ENCODE results near the gene ZFPM1. TPM values are rescaled to one million over a fixed set of nuclear protein-coding genes. Genes with fewer than 3 reads are reported as not detected.
A peak's percentile ranks its signal among the peaks of the same experiment; 100 is the strongest.

Gene ZFPM1
- polyA plus RNA-seq, 1 experiment, result 0.20 TPM

- no peak for DNase-seq (ENCODE audit: low read depth, low spot score)
- ChIA-PET CTCF (no interaction called here), POLR2A (no interaction called here)
- no peak overlapping the region for H3K4me3 ChIP-seq (ENCODE audit: low read depth, low read length)
- TF ChIP-seq CTCF (IDR thresholded peaks at IDR 0.05; ENCODE audit: low read depth, low read length), result no peak
- no peaks in the 10 kb centered on the region; the same call in 1 of the 2 replicates for H3K9me3 ChIP-seq (ENCODE audit: control insufficient read depth, insufficient read depth, low read length)
- no peaks in the 10 kb centered on the region for H3K27me3 ChIP-seq (ENCODE audit: control insufficient read depth, insufficient read depth, low read length)
- H3K27ac ChIP-seq (ENCODE audit: low read depth, low read length), result no peak overlapping the region
These were observed 11.6 kb upstream of the ZFPM1 start for GRCh38 chr16:88441460-88441859.

- TF ChIP-seq CTCF (IDR thresholded peaks at IDR 0.05; ENCODE audit: low read depth, low read length), result peak; percentile 4; the same call in 1 of the 2 replicates
- Histone ChIP-seq H3K27ac (ENCODE audit: low read depth, low read length) (no peak overlapping the region), H3K4me3 (ENCODE audit: low read depth, low read length) (no peak overlapping the region), H3K9me3 (ENCODE audit: control insufficient read depth, insufficient read depth, low read length) (no peaks in the 10 kb centered on the region; the same call in 1 of the 2 replicates), H3K27me3 (ENCODE audit: control insufficient read depth, insufficient read depth, low read length) (peaks cover under 1% of the 10 kb centered on the region)
- ChIA-PET CTCF (no interaction called here), POLR2A (no interaction called here)
- DNase-seq (ENCODE audit: low read depth, low spot score), result no peak
These were observed 10.7 kb upstream of the ZFPM1 start for GRCh38 chr16:88442383-88442726.

- Histone ChIP-seq H3K27ac (ENCODE audit: low read depth, low read length) (no peak overlapping the region), H3K27me3 (ENCODE audit: control insufficient read depth, insufficient read depth, low read length) (peaks cover 3% of the 10 kb centered on the region), H3K4me3 (ENCODE audit: low read depth, low read length) (no peak overlapping the region), H3K9me3 (ENCODE audit: control insufficient read depth, insufficient read depth, low read length) (no peaks in the 10 kb centered on the region; the same call in 1 of the 2 replicates)
- peak; percentile 82 for TF ChIP-seq CTCF (IDR thresholded peaks at IDR 0.05; ENCODE audit: low read depth, low read length)
- ChIA-PET POLR2A (no interaction called here), CTCF (interaction anchor here (0.6 to 1.3 kb wide), 2 partner anchors 14 to 120 kb away, joined by 3 to 4 read pairs; no protein-coding TSS in a partner anchor)
- peak; percentile 15 for DNase-seq (ENCODE audit: low read depth, low spot score)
These were observed 10.1 kb upstream of the ZFPM1 start for GRCh38 chr16:88442727-88443576.

- POLR2A ChIA-PET, result no interaction called here
- Histone ChIP-seq H3K4me3 (ENCODE audit: low read depth, low read length) (no peak overlapping the region), H3K27me3 (ENCODE audit: control insufficient read depth, insufficient read depth, low read length) (peaks cover 3% of the 10 kb centered on the region), H3K9me3 (ENCODE audit: control insufficient read depth, insufficient read depth, low read length) (no peaks in the 10 kb centered on the region; the same call in 1 of the 2 replicates), H3K27ac (ENCODE audit: low read depth, low read length) (no peak overlapping the region)
- no peak for DNase-seq (ENCODE audit: low read depth, low spot score)
- TF ChIP-seq CTCF (IDR thresholded peaks at IDR 0.05; ENCODE audit: low read depth, low read length), result no peak
- CTCF ChIA-PET, result interaction anchor here (0.7 to 1.0 kb wide), 2 partner anchors 9 to 405 kb away, joined by 3 read pairs; no protein-coding TSS in a partner anchor
These were observed 8.1 kb upstream of the ZFPM1 start for GRCh38 chr16:88444826-88445582.

GRCh38 chr16:88445583-88445960 is 7.5 kb upstream of the ZFPM1 start:
- no peak overlapping the region for H3K27ac ChIP-seq (ENCODE audit: low read depth, low read length)
- CTCF ChIA-PET, result interaction anchor here (0.7 to 1.0 kb wide), 2 partner anchors 10 to 405 kb away, joined by 3 read pairs; no protein-coding TSS in a partner anchor
- no peak for TF ChIP-seq CTCF (IDR thresholded peaks at IDR 0.05; ENCODE audit: low read depth, low read length)
- H3K9me3 ChIP-seq (ENCODE audit: control insufficient read depth, insufficient read depth, low read length), result no peaks in the 10 kb centered on the region; the same call in 1 of the 2 replicates
- no peak overlapping the region for H3K4me3 ChIP-seq (ENCODE audit: low read depth, low read length)
- no peak for DNase-seq (ENCODE audit: low read depth, low spot score)
- POLR2A ChIA-PET, result no interaction called here
- H3K27me3 ChIP-seq (ENCODE audit: control insufficient read depth, insufficient read depth, low read length), result peaks cover 4% of the 10 kb centered on the region

All from AG04450 (cell line).